ENCODE results near the gene DOCK1.

GRCh38 chr10:127428385-127428980 lies 523.3 kb downstream of the DOCK1 start:
- no peak for TF ChIP-seq CTCF (IDR thresholded peaks at IDR 0.05)
- no peak for TF ChIP-seq POLR2A (IDR thresholded peaks at IDR 0.05)
